K562 (cell line): ENCODE measurements around the gene IMPDH2. TPM values are rescaled to one million over a fixed set of nuclear protein-coding genes. Genes with fewer than 3 reads are reported as not detected.

ENCODE experiments used
- CHD7 ChIP-seq: fragments of 200-600 bp; sonication (generic); IDR thresholded peaks from one replicate; pipeline ENCODE4 v1.6.1; 2012; ENCODE audit warnings: mild to moderate bottlenecking, low read depth, low read length, inconsistent platforms
- NFRKB ChIP-seq: fragments of 450-650 bp; IDR thresholded peaks from 2 replicates; pipeline ENCODE4 v1.6.1; 2016; ENCODE audit warnings: low read depth
- ZNF778 ChIP-seq: fragments of 450-650 bp; formaldehyde crosslinking; IDR thresholded peaks from 2 replicates; pipeline ENCODE4 v1.4.0; 2020; ENCODE audit warnings: mild to moderate bottlenecking, moderate library complexity
- ZSCAN32 ChIP-seq: fragments of 450-650 bp; formaldehyde crosslinking; IDR thresholded peaks from 2 replicates; pipeline ENCODE4 v1.4.0; 2020; ENCODE audit warnings: mild to moderate bottlenecking, moderate library complexity
- polyA plus RNA-seq, 8 experiments: library from polyadenylated mRNA; depleted of rRNA in 4 of 8; stranded (reverse) in 5 of 8; unstranded in 3 of 8; fragments of >200 nt; fragmentation: Nextera tagmentation in 2 of 8; fragmentation: Illumina TruSeq in 1 of 8; extraction: Ambion mirVana in 2 of 8; extraction: Trizol in 1 of 8; gene quantifications; 2 replicates each; pipeline versions ENCODE4 v1.2.1 to v1.2.3, GENCODE V29; 2011 to 2014; ENCODE audit warnings: inconsistent platforms in 1 of 8, missing spikeins in 1 of 8
- total RNA-seq, 7 experiments: library from RNA; depleted of rRNA in 6 of 7; stranded (reverse); fragments of >200 nt in 6 of 7; fragmentation: Illumina TruSeq in 2 of 7; extraction: Trizol in 2 of 7; gene quantifications; 2 replicates each; pipeline versions ENCODE4 v1.2.1 to v1.2.3, GENCODE V29; 2011 to 2021; ENCODE audit warnings: low replicate concordance in 1 of 7

The IMPDH2 gene
- total and polyA plus RNA-seq, 9 of the 15 experiments (the other 6 are each of a cell fraction or from before 2014, with no cell fraction given) = 318 to 507 (median 366) TPM

DNA sequence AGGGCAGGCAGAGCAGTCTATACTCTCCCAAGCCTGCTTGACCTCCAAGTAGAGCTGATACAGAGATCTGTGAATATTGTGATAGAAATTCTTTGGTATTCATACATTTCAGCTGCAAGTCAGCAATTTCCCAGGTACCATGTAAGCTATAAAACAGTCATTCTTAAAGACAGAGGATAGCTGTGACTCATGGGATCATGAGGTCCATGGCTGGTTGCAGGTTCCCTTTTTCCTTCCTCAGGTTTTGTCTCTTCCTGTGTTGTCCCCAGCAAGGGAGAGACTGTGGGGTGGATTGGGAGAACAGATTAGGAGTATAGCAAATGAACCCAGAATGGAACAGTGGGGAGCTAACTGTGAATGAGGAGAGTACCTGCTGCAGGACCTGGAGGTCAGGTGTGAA is 44.5 kb downstream of the IMPDH2 start (continued):
- TF ChIP-seq CHD7 = no peak
- no peak for TF ChIP-seq NFRKB
- TF ChIP-seq ZNF778 (CRISPR knock-in tag) = no peak
- TF ChIP-seq ZSCAN32 (CRISPR knock-in tag) = no peak
